NCI-H1092 treated with DMSO at 0.1 percent for 48 hours (cell line): ENCODE data around the gene LNPEP.
"Not testable (repeated sequence)": the region's sequence is repeated elsewhere in the genome, so short reads cannot be mapped to it uniquely, and the experiment has no call there.

Experiments used
- DNase-seq: peaks from one replicate; lab custom pipeline; 2025; lab: John Stamatoyannopoulos, UW

The LNPEP gene

GRCh38 chr5:97065475-97065874 lies 129.6 kb downstream of the LNPEP start:
- no peak for DNase-seq

GRCh38 chr5:97067296-97067850 lies 131.5 kb downstream of the LNPEP start:
- DNase-seq, result no peak

- no peak for DNase-seq
These were observed 134.4 kb downstream of the LNPEP start for GRCh38 chr5:97070234-97070633.

- no peak for DNase-seq
These were observed 135.2 kb downstream of the LNPEP start for GRCh38 chr5:97071101-97071500.

GRCh38 chr5:97071993-97072392 lies 136.1 kb downstream of the LNPEP start:
- DNase-seq, result no peak

GRCh38 chr5:97072696-97073095 lies 136.8 kb downstream of the LNPEP start:
- no peak for DNase-seq

GRCh38 chr5:97073420-97073819 lies 137.5 kb downstream of the LNPEP start:
- DNase-seq, result no peak

- no peak for DNase-seq
These were observed 139.1 kb downstream of the LNPEP start for GRCh38 chr5:97074859-97075489.

- DNase-seq, result no peak
These were observed 139.8 kb downstream of the LNPEP start for GRCh38 chr5:97075649-97076048.

GRCh38 chr5:97076098-97076497 lies 140.2 kb downstream of the LNPEP start:
- DNase-seq, result no peak

GRCh38 chr5:97077246-97077645 lies 141.4 kb downstream of the LNPEP start:
- DNase-seq, result no peak

- DNase-seq, result no peak
These were observed 143.3 kb downstream of the LNPEP start for GRCh38 chr5:97078958-97079743.

- DNase-seq, result not testable (repeated sequence)
These were observed 149.0 kb downstream of the LNPEP start for GRCh38 chr5:97084782-97085458.

- DNase-seq, result no peak
These were observed 149.7 kb downstream of the LNPEP start for GRCh38 chr5:97085459-97086181.
